K562 (cell line): Measurements from ENCODE around the gene HAPLN3. TPM values are rescaled to one million over a fixed set of nuclear protein-coding genes. Genes with fewer than 3 reads are reported as not detected.

ENCODE experiments used
- ATAC-seq: fragments of 200-7000 bp; cut with Tn5 transposase; 3 replicates; pipeline ENCODE4 v1.9.1; 2020; ENCODE audit warnings: moderate library complexity
- BruUV-seq: library from RNA; stranded (reverse); fragments of 400-500 nt; replicated peaks from 2 replicates; lab custom pipeline; 2021; lab: Mats Ljungman, UMichigan
- CTCF ChIA-PET: fragments of 300-600 bp; formaldehyde crosslinking; extraction: SDS; loops from one replicate; lab custom pipeline; 2021; ENCODE audit warnings: low intra/inter-chr PET ratio; lab: Yijun Ruan, JAX
- POLR2A ChIA-PET: fragments of 300-600, 350-650 bp; sonication (Branson Sonifier 250); formaldehyde crosslinking; extraction: SDS; loops from one replicate; lab custom pipeline; 2021; ENCODE audit warnings: antibody characterized with exemption, inconsistent platforms; lab: Yijun Ruan, JAX
- DNase-seq, 4 experiments: peaks; one replicate each; pipeline versions ENCODE4 v3.0.0 to v3.0.0-alpha.2; 2011 to 2018; ENCODE audit warnings: low spot score in 3 of 4, mixed read lengths in 3 of 4; ENCODE audit errors: extremely low read depth in 1 of 4
- FAIRE-seq: peaks from 2 replicates; lab custom pipeline; 2011; peaks lifted over from hg19 to GRCh38; lab: Jason Lieb, UNC
- H2AFZ ChIP-seq: 2 replicates; pipeline ENCODE4 v1.6.0; 2011; ENCODE audit warnings: low read depth, low read length, control low read depth, inconsistent platforms
- H3K27ac ChIP-seq: fragments of 200-600 bp; 3 replicates; pipeline ENCODE4 v1.8.0; 2011; ENCODE audit warnings: low read depth, mild to moderate bottlenecking, control low read depth, inconsistent platforms, low read length, moderate library complexity, mixed read lengths; ENCODE audit errors: extremely low read depth
- H3K27me3 ChIP-seq, 2 experiments: fragments of 300-600 bp in 1 of 2; 2 replicates in 1 of 2; 3 replicates in 1 of 2; pipeline versions ENCODE4 v1.6.0 to v1.8.0; 2011; ENCODE audit warnings: inconsistent platforms in 2 of 2, low read length in 2 of 2, mild to moderate bottlenecking in 1 of 2, mixed read lengths in 1 of 2, moderate library complexity in 1 of 2; ENCODE audit not compliant: control insufficient read depth in 2 of 2, insufficient read depth in 2 of 2
- H3K36me3 ChIP-seq: fragments of 300-600 bp; 3 replicates; pipeline ENCODE4 v1.8.0; 2011; ENCODE audit warnings: mild to moderate bottlenecking, low read length, inconsistent platforms; ENCODE audit not compliant: control insufficient read depth, insufficient read depth
- H3K4me1 ChIP-seq, 2 experiments: fragments of 200-600 bp in 1 of 2; replicated peaks in 1 of 2; 2 replicates in 1 of 2; 3 replicates in 1 of 2; pipeline versions ENCODE4 v1.5.1 to v1.8.0; 2011; ENCODE audit warnings: inconsistent platforms in 2 of 2, low read length in 2 of 2, mild to moderate bottlenecking in 1 of 2, mixed read lengths in 1 of 2, moderate library complexity in 1 of 2; ENCODE audit not compliant: control insufficient read depth in 2 of 2, insufficient read depth in 2 of 2
- H3K4me2 ChIP-seq: 2 replicates; pipeline ENCODE4 v1.6.1; 2011; ENCODE audit warnings: low read length, control low read depth, inconsistent platforms, mixed read lengths; ENCODE audit not compliant: insufficient read depth
- H3K4me3 ChIP-seq: fragments of 200-600 bp; sonication (generic), shearing (Covaris generic); 2 replicates; pipeline ENCODE4 v1.5.1; 2016; ENCODE audit warnings: control low read depth, inconsistent platforms
- H3K79me2 ChIP-seq: fragments of 200-600 bp; 3 replicates; pipeline ENCODE4 v1.8.0; 2011; ENCODE audit warnings: low read length, inconsistent platforms; ENCODE audit not compliant: control insufficient read depth, insufficient read depth
- H3K9ac ChIP-seq, 2 experiments: 2 replicates each; pipeline versions ENCODE4 v1.6.0 to v1.6.1; 2011; ENCODE audit warnings: low read depth in 2 of 2, low read length in 2 of 2, control low read depth in 1 of 2, inconsistent platforms in 1 of 2, mild to moderate bottlenecking in 1 of 2, mixed read lengths in 1 of 2; ENCODE audit not compliant: insufficient read depth in 1 of 2
- H3K9me1 ChIP-seq: one replicate; pipeline ENCODE4 v1.6.0; 2011; ENCODE audit warnings: inconsistent platforms, mild to moderate bottlenecking, low read length, moderate library complexity; ENCODE audit not compliant: control insufficient read depth, insufficient read depth
- H3K9me3 ChIP-seq: replicated peaks from 2 replicates; pipeline ENCODE4 v1.5.1; 2011; ENCODE audit warnings: low read depth, low read length, inconsistent platforms; ENCODE audit not compliant: control insufficient read depth, insufficient read depth
- H4K20me1 ChIP-seq: replicated peaks from 2 replicates; pipeline ENCODE4 v1.6.1; 2011; ENCODE audit warnings: low read length, inconsistent platforms, mixed read lengths; ENCODE audit not compliant: control insufficient read depth, insufficient read depth
- C11orf30 ChIP-seq: fragments of 450-650 bp; IDR thresholded peaks from 2 replicates; pipeline ENCODE4 v1.6.1; 2016; ENCODE audit warnings: low read depth, mild to moderate bottlenecking
- CREM ChIP-seq: IDR thresholded peaks from 2 replicates; pipeline ENCODE4 v1.6.1; 2014; ENCODE audit warnings: antibody characterized with exemption, low read depth
- E2F1 ChIP-seq: sonication (generic); formaldehyde crosslinking; IDR thresholded peaks from 2 replicates; pipeline ENCODE4 v1.8.1; 2023; ENCODE audit warnings: mild to moderate bottlenecking, missing genetic modification reagents, moderate library complexity
- HNRNPK ChIP-seq: fragments of 200-400 bp; formaldehyde crosslinking; IDR thresholded peaks from one replicate; pipeline ENCODE4 v1.6.1; 2018; ENCODE audit warnings: mild to moderate bottlenecking, low read depth, low read length; ENCODE audit not compliant: poor library complexity, severe bottlenecking
- KLF13 ChIP-seq: fragments of 450-650 bp; IDR thresholded peaks from 2 replicates; pipeline ENCODE4 v1.6.1; 2016; ENCODE audit warnings: missing genetic modification characterization, low read depth, mild to moderate bottlenecking, missing compliant biosample characterization, moderate library complexity, borderline replicate concordance
- KLF6 ChIP-seq: fragments of 250-450 bp; sonication (Bioruptor Pico); IDR thresholded peaks from 2 replicates; pipeline ENCODE4 v1.4.0; 2020; ENCODE audit warnings: mild to moderate bottlenecking, moderate library complexity, borderline replicate concordance
- MCM7 ChIP-seq, 2 experiments: fragments of 450-650 bp; IDR thresholded peaks; 2 replicates each; pipeline ENCODE4 v1.6.1; 2016 to 2018
- MYBL2 ChIP-seq, 2 experiments: fragments of 450-650 bp in 1 of 2; sonication (generic) in 1 of 2; formaldehyde crosslinking in 1 of 2; IDR thresholded peaks; 2 replicates each; pipeline versions ENCODE4 v1.6.1 to v1.8.1; 2017 to 2022; ENCODE audit warnings: borderline replicate concordance in 1 of 2, inconsistent platforms in 1 of 2, low read depth in 1 of 2, mild to moderate bottlenecking in 1 of 2, missing genetic modification reagents in 1 of 2, moderate library complexity in 1 of 2
- NFYB ChIP-seq: IDR thresholded peaks from 2 replicates; pipeline ENCODE4 v1.6.1; 2011; ENCODE audit warnings: mild to moderate bottlenecking, moderate library complexity; ENCODE audit not compliant: insufficient read length; ENCODE audit errors: extremely low read depth
- PCBP2 ChIP-seq: fragments of 200-400 bp; formaldehyde crosslinking; IDR thresholded peaks from 2 replicates; pipeline ENCODE4 v1.6.1; 2018; ENCODE audit warnings: low read length, low read depth, mild to moderate bottlenecking, moderate library complexity; ENCODE audit not compliant: poor library complexity, severe bottlenecking
- PHB2 ChIP-seq: fragments of 450-650 bp; IDR thresholded peaks from 2 replicates; pipeline ENCODE4 v1.6.1; 2017; ENCODE audit warnings: low read depth
- SIRT6 ChIP-seq: IDR thresholded peaks from one replicate; pipeline ENCODE4 v1.6.1; 2012; ENCODE audit warnings: low read depth, mild to moderate bottlenecking, control low read depth, inconsistent platforms, low read length, moderate library complexity
- TCF3 ChIP-seq: sonication (generic); formaldehyde crosslinking; IDR thresholded peaks from 2 replicates; pipeline ENCODE4 v1.4.0; 2020; ENCODE audit warnings: mild to moderate bottlenecking, missing genetic modification reagents
- ZFP36 ChIP-seq: fragments of 150-350 bp; IDR thresholded peaks from 2 replicates; pipeline ENCODE4 v1.6.1; 2018; ENCODE audit warnings: low read length, low read depth; ENCODE audit not compliant: partially characterized antibody
- ZNF175 ChIP-seq: fragments of 200-800 bp; sonication (Bioruptor generic); IDR thresholded peaks from 2 replicates; pipeline ENCODE4 v1.6.1; 2016; ENCODE audit warnings: low read depth, mild to moderate bottlenecking, missing genetic modification characterization, missing compliant biosample characterization
- ZNF197 ChIP-seq: fragments of 200-800 bp; sonication (Bioruptor generic); IDR thresholded peaks from 2 replicates; pipeline ENCODE4 v1.6.1; 2016; ENCODE audit warnings: low read depth, missing genetic modification characterization, missing compliant biosample characterization
- ZNF41 ChIP-seq: fragments of 250-450 bp; sonication (Bioruptor Pico); conservative IDR thresholded peaks from 2 replicates; pipeline ENCODE4 v1.4.0; 2020; ENCODE audit warnings: mild to moderate bottlenecking
- ZNF511 ChIP-seq: sonication (generic); formaldehyde crosslinking; IDR thresholded peaks from 2 replicates; pipeline ENCODE4 v1.8.0; 2022; ENCODE audit warnings: mild to moderate bottlenecking, missing genetic modification reagents
- WGBS: fragments of 100-300 bp; shearing (Covaris generic); methylation state at CpG from one replicate; pipeline ENCODE4 v1.1.6; 2016; ENCODE audit warnings: low coverage, mixed read lengths; ENCODE audit not compliant: insufficient coverage; ENCODE audit errors: missing lambda C conversion rate; 5-methylcytosine and 5-hydroxymethylcytosine counted together
- in situ Hi-C: fragments of 300-500 bp; cut with MboI; formaldehyde crosslinking; loops from 4 replicates; pipeline ENCODE4 v1.15.0; 2018; ENCODE audit warnings: inconsistent platforms, mixed read lengths
- intact Hi-C: fragments of 100-400 bp; cut with micrococcal nuclease; formaldehyde crosslinking; loops from 2 replicates; pipeline ENCODE4 v1.14.2; 2022
- polyA plus RNA-seq, 8 experiments: library from polyadenylated mRNA; depleted of rRNA in 4 of 8; stranded (reverse) in 5 of 8; unstranded in 3 of 8; fragments of >200 nt; fragmentation: Nextera tagmentation in 2 of 8; fragmentation: Illumina TruSeq in 1 of 8; extraction: Ambion mirVana in 2 of 8; extraction: Trizol in 1 of 8; gene quantifications; 2 replicates each; pipeline versions ENCODE4 v1.2.1 to v1.2.3, GENCODE V29; 2011 to 2014; ENCODE audit warnings: inconsistent platforms in 1 of 8, missing spikeins in 1 of 8
- total RNA-seq, 7 experiments: library from RNA; depleted of rRNA in 6 of 7; stranded (reverse); fragments of >200 nt in 6 of 7; fragmentation: Illumina TruSeq in 2 of 7; extraction: Trizol in 2 of 7; gene quantifications; 2 replicates each; pipeline versions ENCODE4 v1.2.1 to v1.2.3, GENCODE V29; 2011 to 2021; ENCODE audit warnings: low replicate concordance in 1 of 7
- TF ChIP-seq, protein P1 (sequence below): fragments of 250-450 bp; sonication (Bioruptor Pico); IDR thresholded peaks from 2 replicates; pipeline ENCODE4 v1.5.1; 2021; ENCODE audit warnings: mild to moderate bottlenecking

HAPLN3 gene
- total and polyA plus RNA-seq, 9 of the 15 experiments (the other 6 are each of a cell fraction or from before 2014, with no cell fraction given), result 0.04 to 2.4 (median 0.65) TPM

GRCh38 chr15:88901508-88902220 is 6.3 kb upstream of the HAPLN3 start:
- WGBS, result 87% methylated on average over 13 of the region's 15 CpGs
- TF ChIP-seq TCF3 (CRISPR knock-in tag) (no peak), ZFP36 (peak; percentile 92), PHB2 (no peak), MCM7 (IDR thresholded peaks at IDR 0.05) (no peak), MYBL2 (IDR thresholded peaks at IDR 0.05; ENCODE audit: low read depth) (no peak), MYBL2 (CRISPR knock-in tag; IDR thresholded peaks at IDR 0.05; ENCODE audit: borderline replicate concordance) (no peak), E2F1 (CRISPR knock-in tag) (no peak), KLF13 (no peak), ZNF41 (CRISPR knock-in tag) (no peak), HNRNPK (no peak), C11orf30 (no peak), SIRT6 (no peak), CREM (no peak), ZNF197 (CRISPR knock-in tag) (no peak), ZNF175 (CRISPR knock-in tag) (no peak), ZNF511 (CRISPR knock-in tag) (no peak), KLF6 (CRISPR knock-in tag) (no peak), NFYB (no peak), PCBP2 (no peak)
- TF ChIP-seq, protein P1, sequence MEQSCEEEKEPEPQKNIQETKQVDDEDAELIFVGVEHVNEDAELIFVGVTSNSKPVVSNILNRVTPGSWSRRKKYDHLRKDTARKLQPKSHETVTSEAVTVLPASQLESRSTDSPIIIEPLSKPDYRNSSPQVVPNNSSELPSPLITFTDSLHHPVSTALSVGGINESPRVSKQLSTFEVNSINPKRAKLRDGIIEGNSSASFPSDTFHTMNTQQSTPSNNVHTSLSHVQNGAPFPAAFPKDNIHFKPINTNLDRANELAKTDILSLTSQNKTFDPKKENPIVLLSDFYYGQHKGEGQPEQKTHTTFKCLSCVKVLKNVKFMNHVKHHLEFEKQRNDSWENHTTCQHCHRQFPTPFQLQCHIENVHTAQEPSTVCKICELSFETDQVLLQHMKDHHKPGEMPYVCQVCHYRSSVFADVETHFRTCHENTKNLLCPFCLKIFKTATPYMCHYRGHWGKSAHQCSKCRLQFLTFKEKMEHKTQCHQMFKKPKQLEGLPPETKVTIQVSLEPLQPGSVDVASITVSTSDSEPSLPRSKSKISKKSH (CRISPR knock-in tag), result no peak

More at GRCh38 chr15:88901508-88902220, 6.3 kb upstream of the HAPLN3 start:
- ChIA-PET CTCF (no interaction called here), POLR2A (interaction anchor here (0.6 to 1.6 kb wide), 5 partner anchors 10 to 135 kb away, joined by 3 to 5 read pairs (median 3); no protein-coding TSS in a partner anchor)
- BruUV-seq, result no TSS peak
- in situ Hi-C loops, result no loop called here
- no peaks in the 10 kb centered on the region for H3K27me3 ChIP-seq
- intact Hi-C loops, result no loop called here
- no peak overlapping the region for H3K27ac ChIP-seq
- H3K9me1 ChIP-seq, result peaks cover 3% of the 10 kb centered on the region
- H3K9ac ChIP-seq, result peak overlapping the region in 1 of 2 experiments; percentile 50; a peak in 2 of 4 replicates
- H3K36me3 ChIP-seq, result peaks cover 69% of the 10 kb centered on the region
- ATAC-seq, result no peak
- H3K9me3 ChIP-seq, result no peaks in the 10 kb centered on the region
- no peak overlapping the region for H3K4me3 ChIP-seq
- peaks cover 20 to 36% of the 10 kb centered on the region in 2 experiments; a peak in 4 of 5 replicates for H3K4me1 ChIP-seq
- no peak for DNase-seq
- no peak overlapping the region for H3K4me2 ChIP-seq
- peaks cover 5% of the 10 kb centered on the region; the same call in 1 of the 3 replicates for H3K79me2 ChIP-seq
- no peak for FAIRE-seq
- H2AFZ ChIP-seq, result no peak overlapping the region
- H4K20me1 ChIP-seq, result no peaks in the 10 kb centered on the region
